ENCODE data around the gene PLXDC2.

PLXDC2 gene

GRCh38 chr10:20128811-20129210 lies 312.6 kb downstream of the PLXDC2 start:
- Histone ChIP-seq H3K4me1 (ENCODE audit: control insufficient read depth, low read length) (no peaks in the 10 kb centered on the region), H4K20me1 (ENCODE audit: control insufficient read depth, insufficient read depth, low read depth, low read length) (no peaks in the 10 kb centered on the region), H3K4me2 (ENCODE audit: low read length) (no peak overlapping the region), H3K36me3 (ENCODE audit: control insufficient read depth, low read length) (no peaks in the 10 kb centered on the region), H3K9me2 (replicated peaks; ENCODE audit: control insufficient read depth, low read length) (no peaks in the 10 kb centered on the region), H3K4me3 (ENCODE audit: low read length) (no peak overlapping the region), H3K27ac (ENCODE audit: low read depth, low read length) (no peak overlapping the region), H3K79me2 (ENCODE audit: control insufficient read depth, low read length) (no peaks in the 10 kb centered on the region), H3K9me3 (ENCODE audit: control insufficient read depth, insufficient read depth, low read length) (no peaks in the 10 kb centered on the region), H3K27me3 (ENCODE audit: control insufficient read depth, low read length) (no peaks in the 10 kb centered on the region), H3F3A (ENCODE audit: control insufficient read depth, insufficient read depth) (no peaks in the 10 kb centered on the region)
- TF ChIP-seq CTCF (IDR thresholded peaks at IDR 0.05; ENCODE audit: low read depth, low read length, poor library complexity, severe bottlenecking), result no peak
- TF ChIP-seq EZH2phosphoT487 (IDR thresholded peaks at IDR 0.05; ENCODE audit: borderline replicate concordance, low read length), result no peak

- Histone ChIP-seq H3K27me3 (ENCODE audit: control insufficient read depth, low read length) (no peaks in the 10 kb centered on the region), H3K9me2 (replicated peaks; ENCODE audit: control insufficient read depth, low read length) (no peaks in the 10 kb centered on the region), H3K36me3 (ENCODE audit: control insufficient read depth, low read length) (no peaks in the 10 kb centered on the region), H3K79me2 (ENCODE audit: control insufficient read depth, low read length) (no peaks in the 10 kb centered on the region), H3K4me1 (ENCODE audit: control insufficient read depth, low read length) (no peaks in the 10 kb centered on the region), H4K20me1 (ENCODE audit: control insufficient read depth, insufficient read depth, low read depth, low read length) (no peaks in the 10 kb centered on the region), H3K27ac (ENCODE audit: low read depth, low read length) (no peak overlapping the region), H3K4me3 (ENCODE audit: low read length) (no peak overlapping the region), H3K9me3 (ENCODE audit: control insufficient read depth, insufficient read depth, low read length) (no peaks in the 10 kb centered on the region), H3K4me2 (ENCODE audit: low read length) (no peak overlapping the region), H3F3A (ENCODE audit: control insufficient read depth, insufficient read depth) (no peaks in the 10 kb centered on the region)
- TF ChIP-seq CTCF (IDR thresholded peaks at IDR 0.05; ENCODE audit: low read depth, low read length, poor library complexity, severe bottlenecking) (no peak), EZH2phosphoT487 (IDR thresholded peaks at IDR 0.05; ENCODE audit: borderline replicate concordance, low read length) (no peak)
Measured at GRCh38 chr10:20132816-20133215, 316.6 kb downstream of the PLXDC2 start.

GRCh38 chr10:20133669-20134189 lies 317.5 kb downstream of the PLXDC2 start:
- Histone ChIP-seq H3K36me3 (ENCODE audit: control insufficient read depth, low read length) (no peaks in the 10 kb centered on the region), H3K27ac (ENCODE audit: low read depth, low read length) (no peak overlapping the region), H3K27me3 (ENCODE audit: control insufficient read depth, low read length) (no peaks in the 10 kb centered on the region), H4K20me1 (ENCODE audit: control insufficient read depth, insufficient read depth, low read depth, low read length) (no peaks in the 10 kb centered on the region), H3F3A (ENCODE audit: control insufficient read depth, insufficient read depth) (no peaks in the 10 kb centered on the region), H3K79me2 (ENCODE audit: control insufficient read depth, low read length) (no peaks in the 10 kb centered on the region), H3K4me2 (ENCODE audit: low read length) (no peak overlapping the region), H3K4me3 (ENCODE audit: low read length) (no peak overlapping the region), H3K9me2 (replicated peaks; ENCODE audit: control insufficient read depth, low read length) (no peaks in the 10 kb centered on the region), H3K9me3 (ENCODE audit: control insufficient read depth, insufficient read depth, low read length) (no peaks in the 10 kb centered on the region), H3K4me1 (ENCODE audit: control insufficient read depth, low read length) (no peaks in the 10 kb centered on the region)
- TF ChIP-seq CTCF (IDR thresholded peaks at IDR 0.05; ENCODE audit: low read depth, low read length, poor library complexity, severe bottlenecking) (no peak), EZH2phosphoT487 (IDR thresholded peaks at IDR 0.05; ENCODE audit: borderline replicate concordance, low read length) (no peak)
